GM12801 (cell line): ENCODE measurements around the gene CTNNA1.

Source experiments
- CTCF ChIP-seq: IDR thresholded peaks from one replicate; pipeline ENCODE4 v1.5.1; 2011; ENCODE audit warnings: control low read depth; ENCODE audit not compliant: insufficient read length; ENCODE audit errors: extremely low read depth

The CTNNA1 gene

DNA sequence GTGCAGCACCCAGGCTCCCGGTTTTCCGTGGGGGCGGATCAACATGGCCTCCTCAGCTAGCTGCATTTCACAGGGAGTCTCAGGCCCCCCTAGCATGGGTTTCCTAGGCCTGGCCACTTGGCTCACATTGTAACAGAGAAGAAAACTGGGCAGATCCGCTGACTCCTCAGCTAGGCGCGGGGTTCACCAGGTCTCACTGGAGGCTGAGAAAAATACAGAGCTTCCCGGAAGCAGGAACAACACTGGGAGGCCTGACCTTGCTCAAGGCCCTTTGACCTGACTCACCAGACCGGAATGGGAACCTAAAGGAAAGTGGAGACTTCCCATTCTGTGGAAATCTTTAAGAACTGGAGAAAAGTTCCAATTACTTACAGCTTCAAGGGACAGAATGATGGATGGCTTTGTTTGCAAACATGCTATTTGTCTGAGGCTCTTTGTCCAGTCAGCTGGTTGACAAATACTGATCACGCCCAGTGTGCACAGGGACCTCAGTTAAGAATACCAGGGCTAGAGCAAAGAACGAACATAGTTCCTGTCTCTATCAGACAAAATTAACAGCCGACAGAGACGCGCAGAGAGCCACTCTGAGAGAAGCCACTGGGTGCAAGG lies 210.6 kb downstream of the CTNNA1 start:
- TF ChIP-seq CTCF: no peak

GRCh38 chr5:138964647-138965201 lies 211.5 kb downstream of the CTNNA1 start:
- no peak for TF ChIP-seq CTCF

DNA sequence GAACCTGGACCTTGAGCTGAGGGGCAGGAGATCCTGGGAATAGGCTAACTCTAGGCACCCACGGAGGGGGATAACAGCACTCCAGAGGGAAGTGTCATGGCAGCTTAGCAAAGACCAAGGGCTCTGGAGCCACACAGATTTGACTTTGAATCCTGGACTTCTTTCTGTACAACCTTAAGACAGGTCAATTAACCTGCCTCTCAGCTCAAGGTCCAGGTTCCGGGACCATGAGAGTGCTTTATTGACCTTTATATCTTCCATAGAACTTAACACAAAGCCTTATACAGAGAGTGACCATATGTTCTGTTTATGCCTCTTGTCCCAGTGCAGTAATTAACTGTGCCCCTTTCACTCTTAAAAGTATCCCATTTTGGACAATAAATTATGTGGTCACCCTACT lies 212.4 kb downstream of the CTNNA1 start:
- no peak for TF ChIP-seq CTCF

- no peak for TF ChIP-seq CTCF
These were observed 213.2 kb downstream of the CTNNA1 start for GRCh38 chr5:138966236-138966985.

DNA sequence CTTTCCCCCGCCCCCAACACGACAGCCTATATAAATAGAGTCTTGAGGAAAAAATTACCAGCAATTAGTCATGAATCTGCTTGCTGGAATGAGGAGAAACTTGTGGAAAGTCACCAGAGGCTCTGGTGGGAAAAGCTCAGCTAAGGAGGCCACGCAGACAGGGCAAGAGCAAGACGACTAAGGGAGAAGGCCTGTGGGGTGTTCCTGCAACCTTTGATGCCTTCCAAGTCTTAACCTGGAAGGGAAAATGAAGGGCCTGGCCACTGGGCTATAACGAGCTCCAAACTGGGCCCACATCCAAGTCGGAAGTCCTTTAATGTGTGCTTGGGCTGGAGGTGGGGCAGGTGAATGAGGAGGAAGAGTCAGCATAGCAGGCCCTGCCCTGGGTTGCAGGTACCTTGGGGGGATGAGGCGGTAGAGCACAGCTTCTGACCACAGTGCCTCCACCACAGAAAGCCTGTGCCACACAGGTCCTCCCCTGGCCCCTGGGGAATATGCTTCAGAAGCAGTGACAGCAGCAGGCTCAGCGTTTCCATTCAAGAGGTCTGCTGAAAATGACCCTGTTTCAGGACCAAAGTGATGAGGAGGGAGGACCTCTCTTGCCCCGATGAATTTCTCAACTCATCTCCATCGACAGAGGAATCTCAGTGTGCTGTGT lies 214.7 kb downstream of the CTNNA1 start:
- no peak for TF ChIP-seq CTCF

DNA sequence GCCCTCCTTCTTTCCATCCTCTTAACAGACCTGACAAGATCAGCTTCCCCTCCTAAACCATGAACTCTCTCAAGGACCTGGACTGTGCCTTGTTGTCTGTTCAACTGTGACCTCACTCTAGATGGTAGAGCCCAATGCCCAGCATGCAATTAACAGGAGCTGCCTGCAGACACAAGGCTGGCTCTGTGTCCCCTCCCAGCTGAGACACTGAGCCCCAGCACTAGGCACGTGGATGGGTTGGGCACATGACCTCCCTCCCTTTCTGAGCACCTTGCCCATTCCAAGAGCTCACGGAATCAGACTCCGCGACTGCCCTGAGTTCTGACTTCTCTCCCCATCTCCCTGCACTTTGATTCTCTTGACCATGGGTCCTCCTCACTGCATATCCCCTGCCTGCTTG lies 215.4 kb downstream of the CTNNA1 start:
- no peak for TF ChIP-seq CTCF

DNA sequence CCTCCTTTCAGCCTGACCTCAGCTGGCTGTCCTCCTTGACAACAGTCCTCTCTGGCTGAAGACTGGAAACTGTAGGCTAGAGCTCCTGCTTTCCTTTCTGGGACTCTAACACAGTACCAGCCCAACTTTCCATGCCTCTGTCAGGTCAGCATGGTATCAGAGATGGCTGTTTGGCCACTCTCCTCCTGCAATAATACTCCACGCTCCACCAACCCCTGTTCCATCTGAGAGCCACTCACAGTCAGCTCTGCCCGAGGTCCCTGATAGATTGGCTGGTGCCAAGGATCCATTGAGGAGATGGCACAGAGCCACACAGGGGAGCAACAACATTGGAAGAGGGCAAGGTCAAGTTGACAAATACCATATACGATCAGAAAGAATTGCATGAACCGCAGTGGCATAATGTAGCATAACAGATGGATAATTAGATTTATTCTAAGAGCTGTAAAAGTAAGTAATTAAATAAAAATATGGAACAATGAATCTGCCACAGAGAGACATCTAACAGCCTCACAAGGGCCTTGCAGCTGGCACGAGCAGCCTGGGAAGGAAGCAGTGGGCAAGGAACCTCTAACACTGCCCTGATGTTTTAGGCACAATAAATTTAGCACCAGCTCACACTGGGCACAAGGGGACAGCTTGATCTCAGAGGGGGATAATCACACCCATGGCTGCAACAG lies 216.2 kb downstream of the CTNNA1 start:
- no peak for TF ChIP-seq CTCF
